Endothelial cell (in vitro differentiated cells): ENCODE data around the gene PPM1D. TPM values are rescaled to one million over a fixed set of nuclear protein-coding genes. Genes with fewer than 3 reads are reported as not detected.

Experiments used
- DNase-seq: peaks from one replicate; pipeline ENCODE4 v3.0.0; 2021; ENCODE audit warnings: low spot score
- H3K27ac Mint-ChIP-seq: one replicate; pipeline ENCODE4 v1.8.0; 2021; ENCODE audit warnings: mixed read lengths, inconsistent platforms; ENCODE audit not compliant: unreplicated experiment
- H3K27me3 Mint-ChIP-seq: one replicate; pipeline ENCODE4 v1.8.0; 2021; ENCODE audit warnings: mild to moderate bottlenecking, moderate library complexity, mixed read lengths, inconsistent platforms; ENCODE audit not compliant: unreplicated experiment
- H3K36me3 Mint-ChIP-seq: one replicate; pipeline ENCODE4 v1.8.0; 2021; ENCODE audit warnings: mild to moderate bottlenecking, low read depth, mixed read lengths, inconsistent platforms; ENCODE audit not compliant: unreplicated experiment
- H3K4me1 Mint-ChIP-seq: one replicate; pipeline ENCODE4 v1.8.0; 2021; ENCODE audit warnings: mild to moderate bottlenecking, mixed read lengths, inconsistent platforms; ENCODE audit not compliant: unreplicated experiment
- H3K4me3 Mint-ChIP-seq: one replicate; pipeline ENCODE4 v1.8.0; 2021; ENCODE audit warnings: mild to moderate bottlenecking, mixed read lengths, inconsistent platforms; ENCODE audit not compliant: unreplicated experiment
- H3K9me3 Mint-ChIP-seq: one replicate; pipeline ENCODE4 v1.8.0; 2021; ENCODE audit warnings: mixed read lengths, inconsistent platforms; ENCODE audit not compliant: unreplicated experiment
- total RNA-seq: library from RNA; stranded (reverse); fragmentation: NEBNext Ultra II Directional; extraction: Animal tissue kit (Norgen Biotek cat#: 25700); gene quantifications from one replicate; pipeline ENCODE4 v1.2.1, GENCODE V29; 2021; ENCODE audit not compliant: unreplicated experiment
- TF ChIP-seq, protein P1 (sequence below): fragments of 200-600 bp; sonication (generic); IDR thresholded peaks from one replicate; pipeline ENCODE4 v1.5.0; 2021; ENCODE audit warnings: antibody characterized with exemption; ENCODE audit not compliant: unreplicated experiment

The PPM1D gene
- total RNA-seq, 1 donor from 2014 or later, result 14.6 TPM

DNA sequence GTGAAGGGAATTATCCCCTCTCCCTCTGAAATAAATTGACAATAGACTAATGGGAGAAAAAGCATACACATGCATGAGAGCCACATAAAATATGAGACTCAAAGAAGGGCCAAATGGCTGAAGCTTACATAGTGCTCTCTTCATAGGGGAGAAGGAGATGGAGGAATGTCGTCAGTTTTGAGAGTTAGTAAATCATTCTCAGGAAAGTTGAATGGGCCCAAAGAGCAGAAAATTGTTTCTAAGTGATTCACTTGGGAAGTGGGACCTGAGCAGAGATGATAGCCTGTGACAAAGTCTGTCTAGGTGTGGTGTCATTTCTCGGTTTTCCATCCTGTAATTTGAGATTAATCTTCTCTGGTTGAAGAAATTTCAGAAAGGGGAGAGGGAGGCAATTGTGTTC is 112.7 kb downstream of the PPM1D start:
- no peaks in the 10 kb centered on the region for H3K9me3 Mint-ChIP-seq
- TF ChIP-seq, protein P1, sequence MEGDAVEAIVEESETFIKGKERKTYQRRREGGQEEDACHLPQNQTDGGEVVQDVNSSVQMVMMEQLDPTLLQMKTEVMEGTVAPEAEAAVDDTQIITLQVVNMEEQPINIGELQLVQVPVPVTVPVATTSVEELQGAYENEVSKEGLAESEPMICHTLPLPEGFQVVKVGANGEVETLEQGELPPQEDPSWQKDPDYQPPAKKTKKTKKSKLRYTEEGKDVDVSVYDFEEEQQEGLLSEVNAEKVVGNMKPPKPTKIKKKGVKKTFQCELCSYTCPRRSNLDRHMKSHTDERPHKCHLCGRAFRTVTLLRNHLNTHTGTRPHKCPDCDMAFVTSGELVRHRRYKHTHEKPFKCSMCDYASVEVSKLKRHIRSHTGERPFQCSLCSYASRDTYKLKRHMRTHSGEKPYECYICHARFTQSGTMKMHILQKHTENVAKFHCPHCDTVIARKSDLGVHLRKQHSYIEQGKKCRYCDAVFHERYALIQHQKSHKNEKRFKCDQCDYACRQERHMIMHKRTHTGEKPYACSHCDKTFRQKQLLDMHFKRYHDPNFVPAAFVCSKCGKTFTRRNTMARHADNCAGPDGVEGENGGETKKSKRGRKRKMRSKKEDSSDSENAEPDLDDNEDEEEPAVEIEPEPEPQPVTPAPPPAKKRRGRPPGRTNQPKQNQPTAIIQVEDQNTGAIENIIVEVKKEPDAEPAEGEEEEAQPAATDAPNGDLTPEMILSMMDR, result no peak
- no peak overlapping the region for H3K4me3 Mint-ChIP-seq
- DNase-seq, result no peak
- H3K27ac Mint-ChIP-seq, result no peak overlapping the region
- H3K36me3 Mint-ChIP-seq, result peaks cover 4% of the 10 kb centered on the region
- H3K4me1 Mint-ChIP-seq, result no peaks in the 10 kb centered on the region
- no peaks in the 10 kb centered on the region for H3K27me3 Mint-ChIP-seq

DNA sequence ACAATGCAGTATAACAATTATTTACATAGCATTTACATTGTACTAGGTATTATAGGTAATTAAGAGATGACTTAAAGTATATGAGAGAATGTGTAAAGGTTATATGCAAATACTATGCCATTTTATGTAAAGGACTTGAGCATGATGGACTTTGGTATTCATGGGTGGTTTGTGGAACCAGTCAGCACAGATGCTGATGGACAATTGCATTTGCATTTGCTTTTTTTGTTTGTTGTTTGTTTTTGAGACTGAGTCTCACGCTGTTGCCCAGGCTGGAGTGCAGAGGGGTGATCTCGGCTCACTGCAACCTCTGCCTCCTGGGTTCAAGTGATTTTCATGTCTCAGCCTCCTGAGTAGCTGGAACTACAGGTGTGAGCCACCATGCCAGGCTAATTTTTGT is 113.6 kb downstream of the PPM1D start:
- no peak overlapping the region for H3K4me3 Mint-ChIP-seq
- H3K9me3 Mint-ChIP-seq, result no peaks in the 10 kb centered on the region
- H3K4me1 Mint-ChIP-seq, result no peaks in the 10 kb centered on the region
- no peak overlapping the region for H3K27ac Mint-ChIP-seq
- H3K36me3 Mint-ChIP-seq, result peaks cover 4% of the 10 kb centered on the region
- DNase-seq, result no peak
- TF ChIP-seq, protein P1, result no peak
- no peaks in the 10 kb centered on the region for H3K27me3 Mint-ChIP-seq

Other genes starting within 250 kb of the PPM1D start
- 37.4 TPM for gene USP32, start 208.1 kb upstream of the PPM1D start, total RNA-seq
- not detected for gene CHCT1, start 177.7 kb upstream of the PPM1D start, total RNA-seq
- 34.8 TPM for gene APPBP2, start 74.0 kb upstream of the PPM1D start, total RNA-seq
- 38.1 TPM for gene BCAS3, start 77.7 kb downstream of the PPM1D start, total RNA-seq